ENCODE results near the gene NALCN. TPM values are rescaled to one million over a fixed set of nuclear protein-coding genes. Genes with fewer than 3 reads are reported as not detected.

Gene NALCN
- total RNA-seq, 1 donor from 2014 or later: 0.83 TPM

DNA sequence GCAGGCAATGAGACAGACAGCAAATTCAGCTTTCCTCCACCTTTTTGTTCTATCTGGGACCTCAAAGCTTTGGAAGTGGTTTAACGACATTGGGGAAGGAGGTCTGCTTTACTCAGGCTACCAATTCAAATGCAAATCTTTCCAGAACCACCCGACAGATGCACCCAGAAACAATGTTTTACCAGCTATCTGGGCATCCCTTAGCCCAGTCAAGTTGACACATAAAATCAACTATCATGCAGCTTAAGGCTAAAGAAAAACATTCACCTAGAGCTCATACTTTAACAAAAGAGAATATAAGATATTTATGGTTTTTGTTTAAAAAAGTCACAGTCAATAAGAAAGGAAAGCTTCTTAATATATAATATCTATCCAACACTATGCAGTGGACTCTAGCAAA is 246.0 kb downstream of the NALCN start:
- TF ChIP-seq, protein P1, sequence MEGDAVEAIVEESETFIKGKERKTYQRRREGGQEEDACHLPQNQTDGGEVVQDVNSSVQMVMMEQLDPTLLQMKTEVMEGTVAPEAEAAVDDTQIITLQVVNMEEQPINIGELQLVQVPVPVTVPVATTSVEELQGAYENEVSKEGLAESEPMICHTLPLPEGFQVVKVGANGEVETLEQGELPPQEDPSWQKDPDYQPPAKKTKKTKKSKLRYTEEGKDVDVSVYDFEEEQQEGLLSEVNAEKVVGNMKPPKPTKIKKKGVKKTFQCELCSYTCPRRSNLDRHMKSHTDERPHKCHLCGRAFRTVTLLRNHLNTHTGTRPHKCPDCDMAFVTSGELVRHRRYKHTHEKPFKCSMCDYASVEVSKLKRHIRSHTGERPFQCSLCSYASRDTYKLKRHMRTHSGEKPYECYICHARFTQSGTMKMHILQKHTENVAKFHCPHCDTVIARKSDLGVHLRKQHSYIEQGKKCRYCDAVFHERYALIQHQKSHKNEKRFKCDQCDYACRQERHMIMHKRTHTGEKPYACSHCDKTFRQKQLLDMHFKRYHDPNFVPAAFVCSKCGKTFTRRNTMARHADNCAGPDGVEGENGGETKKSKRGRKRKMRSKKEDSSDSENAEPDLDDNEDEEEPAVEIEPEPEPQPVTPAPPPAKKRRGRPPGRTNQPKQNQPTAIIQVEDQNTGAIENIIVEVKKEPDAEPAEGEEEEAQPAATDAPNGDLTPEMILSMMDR (IDR thresholded peaks at IDR 0.05): no peak
- Histone ChIP-seq H3K36me3 (no peaks in the 10 kb centered on the region), H3K4me1 (no peaks in the 10 kb centered on the region), H3K4me3 (no peak overlapping the region), H3K9me3 (no peaks in the 10 kb centered on the region), H3K27ac (no peak overlapping the region), H3K27me3 (ENCODE audit: low read depth) (no peaks in the 10 kb centered on the region)
- ATAC-seq: no peak
- intact Hi-C loops (cut with DNase I): no loop called here
- no peak for DNase-seq

DNA sequence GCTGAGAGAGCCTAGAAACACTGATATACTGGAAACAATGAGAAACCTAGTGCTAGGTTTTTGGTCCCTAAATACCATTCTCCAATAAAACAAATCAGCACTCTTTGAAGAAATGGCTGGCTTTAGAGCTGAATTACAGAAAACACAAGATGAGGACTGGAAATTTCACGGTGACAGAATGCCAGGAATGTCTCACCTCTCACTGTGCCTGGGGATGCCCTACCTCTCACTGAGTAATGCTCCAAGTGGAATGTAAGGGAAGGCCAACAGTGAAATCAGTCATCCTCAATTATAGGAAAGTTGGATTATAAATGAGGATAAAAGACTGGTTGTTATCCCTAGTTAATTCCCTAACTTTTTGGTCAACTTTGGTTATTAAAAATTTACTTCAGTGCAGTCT is 259.0 kb downstream of the NALCN start:
- H3K4me1 ChIP-seq: no peaks in the 10 kb centered on the region
- intact Hi-C loops (cut with DNase I): no loop called here
- ATAC-seq (no peak), DNase-seq (no peak)
- H3K36me3 ChIP-seq: no peaks in the 10 kb centered on the region
- H3K4me3 ChIP-seq: no peak overlapping the region
- H3K27ac ChIP-seq: no peak overlapping the region
- H3K27me3 ChIP-seq (ENCODE audit: low read depth): peaks cover 11% of the 10 kb centered on the region
- no peaks in the 10 kb centered on the region for H3K9me3 ChIP-seq
- TF ChIP-seq, protein P1 (IDR thresholded peaks at IDR 0.05): no peak

DNA sequence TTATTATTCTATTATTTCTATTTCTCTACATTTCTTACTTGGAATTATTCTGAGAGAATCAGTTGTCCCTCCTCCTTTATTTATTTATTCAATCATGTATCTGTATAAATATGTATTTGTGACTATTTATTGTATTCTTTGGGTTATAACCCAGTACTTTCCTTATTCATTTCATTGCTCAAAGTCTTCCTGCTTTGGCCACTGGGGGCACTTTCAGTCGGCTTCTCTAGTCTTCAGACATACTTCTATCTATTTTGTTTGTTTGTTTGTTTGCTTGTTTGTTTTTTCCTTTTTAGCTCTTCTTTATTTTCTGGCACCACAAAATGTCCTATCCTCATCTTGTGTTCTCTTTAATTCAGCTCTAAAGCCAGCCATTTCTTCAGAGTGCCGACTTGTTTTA is 260.4 kb downstream of the NALCN start:
- Histone ChIP-seq H3K36me3 (no peaks in the 10 kb centered on the region), H3K27me3 (ENCODE audit: low read depth) (peaks cover 16% of the 10 kb centered on the region), H3K4me3 (no peak overlapping the region), H3K9me3 (no peaks in the 10 kb centered on the region), H3K27ac (no peak overlapping the region), H3K4me1 (no peaks in the 10 kb centered on the region)
- TF ChIP-seq, protein P1 (IDR thresholded peaks at IDR 0.05): peak; percentile 22
- intact Hi-C loops (cut with DNase I): no loop called here
- no peak for ATAC-seq
- DNase-seq: no peak

DNA sequence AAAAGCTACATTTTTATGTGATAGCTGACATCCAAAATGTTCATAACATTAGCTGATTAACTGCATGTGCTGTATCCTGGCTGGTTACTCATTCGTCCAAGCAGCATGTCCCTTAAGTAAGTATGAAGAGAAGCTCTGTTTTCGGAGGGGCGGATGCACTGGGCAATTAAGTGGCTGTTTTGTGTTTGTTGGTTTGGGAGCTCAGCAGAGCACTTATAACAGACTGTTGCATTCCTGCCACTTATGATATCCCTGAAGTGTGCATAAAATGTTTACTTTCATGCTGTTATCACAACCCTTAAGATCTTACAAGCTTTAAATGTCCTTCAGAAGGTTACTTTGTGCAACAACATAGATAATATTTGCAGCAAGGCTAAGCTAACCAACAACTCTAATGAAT is 264.1 kb downstream of the NALCN start:
- Histone ChIP-seq H3K9me3 (no peaks in the 10 kb centered on the region), H3K36me3 (no peaks in the 10 kb centered on the region), H3K27ac (no peak overlapping the region), H3K27me3 (ENCODE audit: low read depth) (peaks cover 32% of the 10 kb centered on the region), H3K4me3 (no peak overlapping the region), H3K4me1 (no peaks in the 10 kb centered on the region)
- intact Hi-C loops (cut with DNase I): no loop called here
- ATAC-seq (peak; percentile 41 to 85), DNase-seq (no peak)
- TF ChIP-seq, protein P1 (IDR thresholded peaks at IDR 0.05): no peak

DNA sequence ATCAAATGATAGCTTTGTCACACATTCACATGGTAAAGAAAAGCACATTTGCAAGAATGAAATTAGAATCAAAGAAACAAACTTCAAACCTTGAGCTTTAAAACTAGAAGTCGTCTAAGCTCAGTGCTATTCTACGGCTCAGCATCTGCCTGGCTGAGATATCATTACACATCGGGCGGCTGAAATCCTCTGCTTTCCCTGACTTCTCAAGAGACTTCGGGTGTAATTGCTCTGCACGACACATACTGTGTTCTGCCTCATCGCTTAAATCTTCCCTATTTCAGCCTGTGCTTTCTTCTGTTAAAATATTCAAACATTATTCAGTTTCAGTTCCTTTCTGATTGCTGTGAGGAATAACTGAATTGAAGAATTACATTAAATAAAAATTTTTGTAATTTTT is 265.3 kb downstream of the NALCN start:
- Histone ChIP-seq H3K9me3 (no peaks in the 10 kb centered on the region), H3K36me3 (no peaks in the 10 kb centered on the region), H3K4me3 (no peak overlapping the region), H3K27ac (no peak overlapping the region), H3K27me3 (ENCODE audit: low read depth) (peaks cover 37% of the 10 kb centered on the region), H3K4me1 (no peaks in the 10 kb centered on the region)
- intact Hi-C loops (cut with DNase I): no loop called here
- DNase-seq: no peak
- TF ChIP-seq, protein P1 (IDR thresholded peaks at IDR 0.05): no peak
- no peak for ATAC-seq
